Fibroblast of villous mesenchyme (primary cell): ENCODE measurements around the gene RGS12. TPM values are rescaled to one million over a fixed set of nuclear protein-coding genes. Genes with fewer than 3 reads are reported as not detected.

ENCODE experiments used
- DNase-seq: peaks from one replicate; pipeline ENCODE4 v3.0.0-alpha.2; 2010; ENCODE audit warnings: low read depth
- H3K4me3 ChIP-seq: 2 replicates; pipeline ENCODE4 v1.5.1; 2011; ENCODE audit warnings: low read depth, mild to moderate bottlenecking, low read length
- total RNA-seq: library from RNA; depleted of rRNA; stranded (reverse); fragments of >200 nt; gene quantifications from 2 replicates; pipeline ENCODE4 v1.2.3, GENCODE V29; 2012
- TF ChIP-seq, protein P1 (sequence below): IDR thresholded peaks from 2 replicates; pipeline ENCODE4 v1.5.1; 2012; ENCODE audit warnings: low read depth, mild to moderate bottlenecking, low read length; ENCODE audit not compliant: insufficient read depth

RGS12 gene
- total RNA-seq, 1 donor: 11.7 TPM

GRCh38 chr4:3335385-3335784, 42.6 kb downstream of the RGS12 start:
- TF ChIP-seq, protein P1, sequence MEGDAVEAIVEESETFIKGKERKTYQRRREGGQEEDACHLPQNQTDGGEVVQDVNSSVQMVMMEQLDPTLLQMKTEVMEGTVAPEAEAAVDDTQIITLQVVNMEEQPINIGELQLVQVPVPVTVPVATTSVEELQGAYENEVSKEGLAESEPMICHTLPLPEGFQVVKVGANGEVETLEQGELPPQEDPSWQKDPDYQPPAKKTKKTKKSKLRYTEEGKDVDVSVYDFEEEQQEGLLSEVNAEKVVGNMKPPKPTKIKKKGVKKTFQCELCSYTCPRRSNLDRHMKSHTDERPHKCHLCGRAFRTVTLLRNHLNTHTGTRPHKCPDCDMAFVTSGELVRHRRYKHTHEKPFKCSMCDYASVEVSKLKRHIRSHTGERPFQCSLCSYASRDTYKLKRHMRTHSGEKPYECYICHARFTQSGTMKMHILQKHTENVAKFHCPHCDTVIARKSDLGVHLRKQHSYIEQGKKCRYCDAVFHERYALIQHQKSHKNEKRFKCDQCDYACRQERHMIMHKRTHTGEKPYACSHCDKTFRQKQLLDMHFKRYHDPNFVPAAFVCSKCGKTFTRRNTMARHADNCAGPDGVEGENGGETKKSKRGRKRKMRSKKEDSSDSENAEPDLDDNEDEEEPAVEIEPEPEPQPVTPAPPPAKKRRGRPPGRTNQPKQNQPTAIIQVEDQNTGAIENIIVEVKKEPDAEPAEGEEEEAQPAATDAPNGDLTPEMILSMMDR: no peak
- H3K4me3 ChIP-seq: no peak overlapping the region
- DNase-seq: no peak

DNA sequence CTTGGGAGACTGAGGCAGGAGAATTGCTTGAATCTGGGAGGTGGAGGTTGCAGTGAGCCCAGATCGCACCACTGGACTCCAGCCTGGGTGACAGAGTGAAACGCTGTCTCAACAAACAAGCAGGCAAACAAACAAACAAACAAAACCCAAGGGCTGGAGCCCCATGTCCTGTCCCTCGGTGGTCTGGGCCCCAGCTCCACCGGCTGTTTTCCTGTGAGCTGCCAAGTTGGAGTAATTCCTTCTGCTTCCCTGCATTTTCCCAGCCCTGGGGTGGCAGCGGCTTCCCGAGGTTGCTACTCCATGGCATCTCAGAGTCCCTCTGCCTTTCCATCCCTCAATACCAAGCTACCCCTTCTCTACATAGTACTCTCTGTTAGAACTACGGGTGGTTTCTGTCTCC, 43.2 kb downstream of the RGS12 start:
- no peak for DNase-seq
- TF ChIP-seq, protein P1: no peak
- H3K4me3 ChIP-seq: no peak overlapping the region

DNA sequence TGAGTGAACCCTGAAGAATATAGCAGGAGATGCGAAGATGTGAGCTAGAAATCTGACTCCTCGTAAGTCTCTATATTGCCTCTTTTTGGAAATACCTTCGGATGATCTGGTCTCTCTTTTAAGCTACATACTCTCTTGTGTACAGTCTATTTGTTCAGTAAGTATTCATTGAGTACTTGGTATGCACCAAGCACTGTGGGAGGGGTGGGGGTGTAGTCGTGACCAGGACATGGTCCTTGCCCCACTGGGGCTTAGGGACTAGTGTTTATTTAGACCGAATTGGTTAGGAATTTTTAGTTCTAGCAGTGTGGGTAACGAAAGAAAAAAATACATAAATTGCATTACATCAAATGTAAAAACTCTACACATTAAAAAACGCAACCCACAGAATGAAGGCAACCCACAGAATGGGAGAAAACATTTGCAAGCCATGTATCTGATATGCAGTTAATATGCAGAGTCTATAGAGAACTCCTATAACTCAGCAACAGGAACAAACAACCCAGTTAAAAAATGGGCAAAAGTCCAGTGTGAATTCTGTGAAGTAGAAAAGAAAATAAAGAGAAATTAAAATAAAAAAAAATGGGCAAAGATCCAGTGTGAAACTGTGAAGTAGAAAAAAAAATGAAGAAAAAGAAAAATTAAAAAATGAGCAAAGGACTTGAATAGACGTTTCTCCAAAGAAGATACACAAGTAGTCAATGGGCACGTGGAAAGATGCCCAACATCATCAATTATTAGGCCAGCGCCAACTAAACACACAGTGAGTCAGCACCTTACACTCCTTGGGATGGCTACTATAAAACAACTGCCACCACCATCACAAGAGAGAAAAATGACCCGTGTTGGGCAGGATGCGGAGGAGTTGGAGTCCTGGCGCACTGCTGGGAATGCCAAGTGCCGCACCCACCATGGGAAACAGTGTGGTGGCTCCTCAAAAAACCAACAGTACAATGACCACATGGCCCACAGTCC, 43.8 kb downstream of the RGS12 start:
- H3K4me3 ChIP-seq: no peak overlapping the region
- DNase-seq: no peak
- TF ChIP-seq, protein P1: no peak

DNA sequence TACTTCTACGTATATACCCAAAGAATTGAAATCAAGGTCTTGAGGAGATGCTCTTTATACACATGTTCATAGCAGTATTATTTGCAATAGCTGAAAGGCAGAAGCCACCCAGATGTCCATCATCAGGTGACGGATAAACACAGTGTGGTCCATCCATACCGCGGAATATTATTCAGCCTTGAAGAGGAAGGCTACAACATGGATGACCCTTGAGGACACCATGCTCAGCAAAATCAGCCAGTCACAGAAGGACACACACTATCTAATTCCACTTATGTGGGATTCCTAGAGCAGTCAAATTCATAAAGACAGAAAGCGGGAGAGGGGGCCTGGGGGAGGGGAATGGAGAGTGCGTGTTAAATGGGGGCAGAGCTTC, 44.5 kb downstream of the RGS12 start:
- TF ChIP-seq, protein P1: no peak
- DNase-seq: no peak
- no peak overlapping the region for H3K4me3 ChIP-seq

GRCh38 chr4:3337811-3338210, 45.0 kb downstream of the RGS12 start:
- TF ChIP-seq, protein P1: no peak
- no peak for DNase-seq
- H3K4me3 ChIP-seq: no peak overlapping the region

DNA sequence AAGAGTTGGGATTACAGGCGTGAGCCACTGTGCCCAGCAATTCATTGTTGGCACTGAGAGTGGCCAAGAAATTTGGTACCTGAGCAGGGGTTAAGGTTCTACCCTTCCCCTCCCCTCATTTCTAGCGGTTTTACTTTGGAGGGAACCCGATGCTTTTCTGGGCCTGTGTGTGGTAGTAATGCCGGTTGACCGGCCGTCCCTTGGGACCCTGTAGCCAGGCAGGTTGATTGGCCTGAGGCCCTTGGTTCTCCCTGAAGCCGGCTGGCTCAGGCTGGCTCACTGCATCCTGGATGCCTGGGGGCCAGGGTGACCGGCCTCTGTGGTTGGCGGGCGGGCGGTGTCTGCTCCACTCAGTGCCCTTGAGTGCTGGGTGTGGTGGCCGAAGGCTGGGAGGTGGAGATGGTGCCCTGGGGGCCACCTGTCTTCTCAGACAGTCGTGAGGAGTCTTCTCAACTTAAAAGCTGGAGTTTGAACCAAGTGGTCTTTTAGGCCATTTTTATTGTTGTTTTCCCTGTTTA, 45.6 kb downstream of the RGS12 start:
- no peak for DNase-seq
- TF ChIP-seq, protein P1: no peak
- no peak overlapping the region for H3K4me3 ChIP-seq
